Measurements from ENCODE around the gene FGF2.

- no peak for TF ChIP-seq NR1H2 (CRISPR knock-in tag; IDR thresholded peaks at IDR 0.05)
- TF ChIP-seq JUN (CRISPR knock-in tag; IDR thresholded peaks at IDR 0.05), result no peak
- TF ChIP-seq CTCF (IDR thresholded peaks at IDR 0.05), result no peak
Measured at GRCh38 chr4:122845760-122846159, 19.1 kb downstream of the FGF2 start.
